Fibroblast of skin of scalp (primary cell): ENCODE measurements around the gene TIGD2.

Source experiments
- DNase-seq: peaks from one replicate; pipeline ENCODE4 v3.0.0-alpha.2; 2013

Gene TIGD2

DNA sequence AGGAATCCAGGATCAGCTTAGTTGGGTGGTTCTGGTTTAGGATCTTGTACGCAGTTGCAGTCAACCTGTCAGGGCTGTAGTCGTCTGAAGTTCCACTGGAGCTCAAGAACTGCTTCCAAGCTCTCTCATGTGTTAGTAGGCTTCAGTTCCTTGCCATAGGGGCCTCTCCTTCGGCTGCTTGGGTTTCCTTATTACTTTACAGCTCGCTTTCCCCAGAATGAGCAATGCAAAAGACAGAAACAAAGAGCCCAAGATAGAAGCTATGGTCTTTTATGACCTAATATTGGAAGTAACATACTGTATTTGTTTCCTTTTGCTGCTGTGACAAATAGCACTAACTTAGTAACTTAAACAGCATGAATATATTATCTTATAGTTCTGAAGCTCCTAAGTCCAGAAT lies 51.7 kb downstream of the TIGD2 start:
- no peak for DNase-seq

DNA sequence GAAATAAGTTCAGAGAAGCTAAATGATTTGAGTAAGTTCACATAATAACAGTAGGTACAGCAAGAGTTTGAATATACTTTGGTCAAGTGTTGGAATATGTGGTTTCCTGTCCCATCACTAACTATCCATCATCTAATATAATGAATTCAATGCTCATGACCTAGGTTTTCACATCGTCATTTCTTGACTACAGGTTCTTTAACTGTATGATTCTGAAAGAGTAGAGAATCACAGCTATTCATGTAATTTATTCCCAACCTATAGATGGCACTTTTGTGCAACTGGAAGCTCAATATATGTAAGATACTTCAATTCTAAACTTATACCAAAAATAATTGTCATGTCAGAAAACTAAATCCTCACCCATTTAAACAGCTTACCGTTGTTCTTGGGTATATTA lies 53.1 kb downstream of the TIGD2 start:
- DNase-seq: no peak
